GM21360 (cell line): ENCODE data around the gene ARPC1B.
"Not testable (repeated sequence)": the region's sequence is repeated elsewhere in the genome, so short reads cannot be mapped to it uniquely, and the experiment has no call there.

Source experiments
- ATAC-seq: cut with Tn5 transposase; IDR thresholded peaks from one replicate; pipeline ENCODE4 v1.9.1; 2021; ENCODE audit warnings: mild to moderate bottlenecking, moderate library complexity; ENCODE audit not compliant: unreplicated experiment

The ARPC1B gene

GRCh38 chr7:99366646-99367045 is 7.9 kb upstream of the ARPC1B start:
- ATAC-seq: no peak

DNA sequence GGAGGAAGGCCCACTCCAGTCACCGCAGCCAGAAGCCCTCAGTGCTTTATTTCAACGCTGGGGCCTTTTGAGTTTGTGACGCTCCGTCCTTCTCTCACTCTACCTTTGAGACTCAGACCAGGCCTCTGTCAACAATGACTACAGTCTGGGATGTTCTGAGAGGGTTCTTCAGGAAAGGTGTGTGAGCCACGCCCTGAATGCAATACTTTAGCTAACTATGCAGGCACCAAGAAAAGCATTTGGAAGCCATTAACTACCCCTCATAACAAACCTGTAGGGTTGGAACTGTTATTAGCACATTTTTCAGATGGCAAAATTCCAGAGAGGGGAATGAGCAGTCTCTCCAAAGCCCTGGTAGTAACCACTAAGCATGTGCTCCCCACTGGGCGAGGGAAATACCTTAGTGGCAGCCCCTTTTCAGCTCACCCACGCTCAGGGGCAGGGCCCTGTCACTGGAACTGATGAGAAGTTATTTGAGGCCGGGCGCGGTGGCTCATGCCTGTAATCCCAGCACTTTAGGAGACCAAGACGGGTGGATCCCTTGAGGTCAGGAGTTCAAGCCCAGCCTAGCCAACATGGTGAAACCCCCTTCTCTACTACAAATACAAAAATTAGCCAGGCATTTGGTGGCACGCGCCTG is 5.7 kb upstream of the ARPC1B start:
- ATAC-seq: no peak

GRCh38 chr7:99369767-99370391 is 4.7 kb upstream of the ARPC1B start:
- no peak for ATAC-seq

GRCh38 chr7:99371376-99371920 is 3.1 kb upstream of the ARPC1B start:
- no peak for ATAC-seq

DNA sequence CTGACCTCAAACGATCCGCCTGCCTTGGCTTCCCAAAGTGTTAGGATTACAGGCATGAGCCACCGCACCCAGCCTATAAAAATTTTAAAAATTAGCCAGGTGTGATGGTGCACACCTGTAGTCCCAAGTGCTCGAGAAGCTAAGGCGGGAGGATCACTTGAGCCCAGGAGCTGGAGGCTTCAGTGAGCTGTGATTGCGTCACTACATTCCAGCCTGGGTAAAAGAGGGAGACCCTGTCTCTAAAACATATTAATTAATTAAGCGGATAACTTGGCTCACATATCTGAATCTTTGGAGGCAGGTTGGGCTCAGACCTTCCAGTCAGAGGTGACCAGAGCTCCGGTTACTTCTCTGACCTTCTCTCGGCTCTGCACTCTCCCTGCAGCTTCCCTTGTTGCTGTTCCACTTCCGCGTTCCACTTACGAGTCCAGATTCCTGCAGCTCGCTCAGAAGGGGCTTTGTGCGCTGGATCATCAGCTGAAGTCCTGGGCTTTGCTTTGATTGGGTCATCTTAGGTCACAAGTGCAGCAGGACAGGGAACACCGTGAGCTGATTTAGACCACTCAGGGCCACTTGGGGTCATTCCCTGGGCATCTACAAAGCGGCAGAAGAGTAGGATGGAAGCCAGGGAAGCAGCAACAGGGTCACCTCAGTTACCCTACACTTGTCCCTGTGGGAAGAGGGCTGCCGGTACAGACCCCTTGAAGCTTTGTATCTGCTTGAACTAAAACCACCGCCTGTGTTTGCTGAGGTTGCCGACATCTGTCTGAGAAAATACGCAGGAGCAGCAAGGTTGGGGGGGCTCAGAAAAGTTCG is 2.0 kb upstream of the ARPC1B start:
- no peak for ATAC-seq

- no peak for ATAC-seq
These were observed 1.2 kb upstream of the ARPC1B start for GRCh38 chr7:99373091-99374066.

GRCh38 chr7:99375070-99375807 is 709 bp downstream of the ARPC1B start:
- ATAC-seq: peak; percentile 36

- ATAC-seq: no peak
These were observed 4.6 kb downstream of the ARPC1B start for GRCh38 chr7:99379043-99379577.

GRCh38 chr7:99379693-99380031 is 5.1 kb downstream of the ARPC1B start:
- not testable (repeated sequence) for ATAC-seq

- peak; percentile 29 for ATAC-seq
These were observed 5.7 kb downstream of the ARPC1B start for GRCh38 chr7:99380032-99380822.

GRCh38 chr7:99380823-99381663 is 6.5 kb downstream of the ARPC1B start:
- peak; percentile 71 for ATAC-seq

- ATAC-seq: no peak
These were observed 7.1 kb downstream of the ARPC1B start for GRCh38 chr7:99381664-99382075.

- ATAC-seq: no peak
These were observed 8.7 kb downstream of the ARPC1B start for GRCh38 chr7:99383203-99383602.

DNA sequence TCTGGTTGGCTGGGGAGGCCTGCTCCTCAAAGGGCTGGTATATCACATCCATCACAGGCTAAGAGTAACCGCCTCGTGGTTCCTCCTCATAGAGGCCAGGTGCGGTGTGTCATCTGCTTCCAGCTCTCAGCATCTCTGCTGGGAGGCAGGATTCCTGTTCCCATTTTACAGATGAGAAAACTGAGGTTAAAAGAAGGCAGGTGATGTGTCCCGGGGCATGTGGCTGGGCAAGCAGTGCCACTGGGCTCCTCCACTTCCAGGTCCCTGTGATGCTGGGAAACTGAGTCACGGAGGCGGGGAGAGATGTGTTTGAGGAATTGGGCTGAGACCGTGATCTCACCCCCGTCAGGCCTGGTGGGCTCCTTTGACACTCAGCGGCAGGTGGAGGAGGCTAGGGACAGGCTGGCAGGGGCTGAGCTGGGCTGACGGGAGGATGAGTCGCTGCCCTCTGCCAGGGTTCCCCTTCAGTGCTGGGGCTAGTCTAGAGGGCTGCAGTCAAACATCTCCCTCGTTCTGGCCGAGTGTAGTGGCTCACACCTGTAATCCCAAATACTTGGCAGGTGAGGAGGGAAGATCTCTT is 9.4 kb downstream of the ARPC1B start:
- ATAC-seq: no peak

GRCh38 chr7:99384523-99384922 is 10.0 kb downstream of the ARPC1B start:
- no peak for ATAC-seq

DNA sequence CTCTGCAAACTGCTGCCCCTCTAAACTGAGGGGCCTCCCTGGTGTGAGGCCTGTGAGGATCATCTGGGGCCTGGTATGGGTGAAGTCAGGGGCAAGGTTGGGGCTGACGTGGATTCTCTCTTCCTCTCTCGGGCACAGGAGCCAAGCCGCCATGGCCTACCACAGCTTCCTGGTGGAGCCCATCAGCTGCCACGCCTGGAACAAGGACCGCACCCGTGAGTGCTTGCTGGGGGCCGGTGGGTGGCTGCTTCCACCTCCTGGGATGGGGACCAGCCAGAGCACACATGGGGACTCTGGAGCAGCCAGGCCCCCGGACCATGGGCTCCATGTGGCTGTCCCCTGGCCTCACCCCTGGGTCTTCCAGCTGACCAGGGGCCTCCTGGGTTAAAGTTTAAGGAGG is 11.0 kb downstream of the ARPC1B start:
- ATAC-seq: no peak

DNA sequence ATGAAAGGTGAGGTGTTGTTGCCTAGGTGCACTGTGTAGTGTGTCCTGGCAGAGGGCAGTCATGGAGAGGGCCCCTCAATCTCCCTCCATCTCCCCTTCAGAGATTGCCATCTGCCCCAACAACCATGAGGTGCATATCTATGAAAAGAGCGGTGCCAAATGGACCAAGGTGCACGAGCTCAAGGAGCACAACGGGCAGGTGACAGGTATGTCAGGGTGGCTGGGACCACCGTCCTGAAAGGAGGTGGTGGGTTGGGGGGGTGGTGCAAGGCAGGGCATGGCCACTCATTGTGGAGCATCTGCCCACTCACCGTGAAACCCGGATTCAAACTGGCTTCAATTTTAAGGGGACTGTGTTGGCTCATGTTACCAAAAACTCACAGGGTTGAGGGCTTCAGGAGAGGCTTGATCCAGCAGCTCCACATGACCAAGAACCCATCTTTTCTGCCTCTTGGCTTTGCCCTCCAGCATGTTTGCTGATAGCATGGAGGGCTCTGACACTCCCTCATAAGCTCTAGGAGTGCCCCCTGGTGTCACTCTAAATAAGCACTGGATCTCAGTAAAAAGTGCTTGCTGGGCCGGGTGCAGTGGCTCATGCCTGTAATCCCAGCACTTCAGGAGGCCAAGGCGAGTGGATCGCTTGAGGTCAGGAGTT is 12.2 kb downstream of the ARPC1B start:
- no peak for ATAC-seq
